Measurements from ENCODE around the gene RHOT1.

DNA sequence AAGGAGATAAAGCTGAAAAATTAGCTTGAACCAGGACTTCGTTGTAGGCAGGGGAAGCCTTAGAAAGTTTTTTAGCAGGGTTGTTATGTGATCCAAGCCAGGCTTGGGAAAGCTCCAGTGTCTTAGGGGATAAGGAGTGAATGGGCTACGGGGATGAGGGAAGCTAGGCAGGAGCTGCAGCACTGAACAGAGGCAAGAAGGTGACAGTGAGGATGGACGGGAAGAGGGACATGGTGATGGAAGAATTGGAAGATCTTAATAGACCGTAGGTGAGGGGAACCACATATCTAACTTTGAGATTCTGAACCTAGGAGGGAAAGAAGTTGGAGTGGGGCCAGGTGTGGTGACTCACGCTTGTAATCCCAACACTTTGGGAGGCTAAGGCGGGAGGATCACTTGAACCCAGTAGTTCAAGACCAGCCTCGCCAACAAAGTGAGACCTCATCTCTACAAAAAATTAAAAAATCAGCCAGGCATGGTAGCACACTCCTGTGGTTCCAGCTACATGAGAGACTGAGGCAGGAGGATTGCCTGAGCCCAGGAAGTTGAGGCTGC is 126.5 kb downstream of the RHOT1 start:
- no peak for TF ChIP-seq POLR2A (IDR thresholded peaks at IDR 0.05; ENCODE audit: low read length)
- TF ChIP-seq GATA1 (IDR thresholded peaks at IDR 0.05; ENCODE audit: low read depth, low read length): no peak
